Measurements from ENCODE around the gene NT5C1B.

- TF ChIP-seq POLR2AphosphoS5 (IDR thresholded peaks at IDR 0.05): no peak
- no peak for TF ChIP-seq POLR2A (IDR thresholded peaks at IDR 0.05)
- TF ChIP-seq CTCF (IDR thresholded peaks at IDR 0.05): no peak
- TF ChIP-seq EP300 (IDR thresholded peaks at IDR 0.05; ENCODE audit: low read depth): no peak
Observed at GRCh38 chr2:18603854-18604530, 14.6 kb upstream of the NT5C1B start.

Measured in transverse colon (tissue), 4 donors.